NCI-H1694 treated with DMSO at 0.1 percent for 48 hours (cell line): ENCODE results near the gene FPGS.
"Not testable (repeated sequence)": the region's sequence is repeated elsewhere in the genome, so short reads cannot be mapped to it uniquely, and the experiment has no call there.

ENCODE experiments used
- DNase-seq: peaks from one replicate; lab custom pipeline; 2025; lab: John Stamatoyannopoulos, UW

The FPGS gene, protein sequence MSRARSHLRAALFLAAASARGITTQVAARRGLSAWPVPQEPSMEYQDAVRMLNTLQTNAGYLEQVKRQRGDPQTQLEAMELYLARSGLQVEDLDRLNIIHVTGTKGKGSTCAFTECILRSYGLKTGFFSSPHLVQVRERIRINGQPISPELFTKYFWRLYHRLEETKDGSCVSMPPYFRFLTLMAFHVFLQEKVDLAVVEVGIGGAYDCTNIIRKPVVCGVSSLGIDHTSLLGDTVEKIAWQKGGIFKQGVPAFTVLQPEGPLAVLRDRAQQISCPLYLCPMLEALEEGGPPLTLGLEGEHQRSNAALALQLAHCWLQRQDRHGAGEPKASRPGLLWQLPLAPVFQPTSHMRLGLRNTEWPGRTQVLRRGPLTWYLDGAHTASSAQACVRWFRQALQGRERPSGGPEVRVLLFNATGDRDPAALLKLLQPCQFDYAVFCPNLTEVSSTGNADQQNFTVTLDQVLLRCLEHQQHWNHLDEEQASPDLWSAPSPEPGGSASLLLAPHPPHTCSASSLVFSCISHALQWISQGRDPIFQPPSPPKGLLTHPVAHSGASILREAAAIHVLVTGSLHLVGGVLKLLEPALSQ

DNA sequence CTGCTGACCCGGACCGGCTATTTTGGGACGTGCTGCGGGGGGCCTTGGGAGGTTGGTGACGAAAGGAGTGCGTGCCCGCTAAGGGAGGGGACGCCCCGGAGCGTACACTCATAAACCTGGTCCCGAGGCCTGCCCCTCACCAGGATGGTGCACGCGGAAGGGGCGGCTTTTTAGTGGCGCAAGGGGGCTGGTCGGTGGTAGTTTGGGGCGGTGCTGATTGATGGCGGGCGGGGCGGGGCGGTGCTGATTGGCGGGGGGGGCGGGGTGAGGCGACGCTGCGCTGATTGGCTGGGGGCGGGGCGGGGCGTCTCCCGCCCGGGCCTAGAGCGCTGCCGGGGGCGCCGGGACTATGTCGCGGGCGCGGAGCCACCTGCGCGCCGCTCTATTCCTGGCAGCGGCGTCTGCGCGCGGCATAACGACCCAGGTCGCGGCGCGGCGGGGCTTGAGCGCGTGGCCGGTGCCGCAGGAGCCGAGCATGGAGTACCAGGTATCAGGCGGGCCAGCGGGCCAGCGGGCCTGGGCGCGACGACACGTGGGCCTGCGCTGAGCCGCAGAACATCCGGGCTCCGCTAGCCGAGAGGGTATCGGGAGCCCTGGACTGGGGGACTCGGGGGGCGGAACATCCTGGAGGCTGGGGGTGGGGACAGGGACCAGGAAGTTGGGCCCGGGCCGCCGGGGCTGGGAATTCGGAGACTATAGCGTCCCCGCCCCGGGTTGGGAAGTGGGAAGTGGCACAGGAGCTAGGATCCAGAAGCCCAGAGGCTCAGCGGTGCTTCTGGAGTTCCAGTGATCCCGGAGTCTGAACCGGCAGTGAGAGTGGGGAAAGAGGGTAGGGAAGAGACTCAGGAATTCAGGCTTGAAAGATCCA lies at the start of gene FPGS:
TSS of gene FPGS (plus strand) at position 307 of the 868 bp plus-strand sequence. CDS start at position 350, 43 bp downstream.
- DNase-seq, result peak; percentile 78

DNA sequence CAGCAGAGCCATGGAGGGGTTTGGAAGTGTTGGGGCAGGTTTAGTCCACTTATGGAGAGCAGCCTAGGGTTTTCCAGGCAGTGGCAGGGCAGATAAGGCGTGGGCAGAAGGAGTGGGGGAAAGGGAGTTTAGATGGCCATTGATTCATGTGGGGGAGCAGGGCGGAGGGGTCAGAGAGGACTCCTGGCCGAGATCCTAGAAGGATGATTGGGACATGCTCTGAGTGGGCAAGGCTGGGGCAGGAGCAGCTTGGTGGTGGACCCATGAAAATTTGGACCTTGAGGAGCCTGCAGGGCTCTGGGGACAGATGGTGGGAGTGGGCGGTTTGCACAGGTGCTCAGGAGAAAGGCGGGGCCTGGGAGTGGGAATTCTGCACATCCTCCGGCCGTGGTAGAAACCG lies 49.5 kb upstream of the FPGS start:
- DNase-seq, result no peak

DNA sequence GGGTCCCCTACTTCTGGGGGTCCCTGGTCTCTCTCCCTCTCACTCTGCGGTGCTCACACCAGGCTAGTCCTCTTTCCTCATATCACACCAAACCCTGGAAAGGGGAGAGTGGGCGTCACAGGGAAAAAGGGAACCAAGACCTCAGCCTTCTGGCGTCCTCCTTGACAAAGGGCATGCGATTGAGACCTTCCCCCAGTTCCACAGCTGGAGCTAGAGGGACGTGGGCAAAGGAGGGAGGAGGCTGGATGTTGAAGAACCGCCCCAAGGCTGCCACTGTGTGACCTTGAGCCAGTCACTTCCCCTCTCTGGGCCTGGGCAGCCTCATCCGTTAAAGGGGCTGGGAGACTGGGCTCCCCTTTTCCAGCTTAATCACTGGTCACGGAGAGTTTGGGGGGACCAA lies 49.1 kb upstream of the FPGS start:
- no peak for DNase-seq

DNA sequence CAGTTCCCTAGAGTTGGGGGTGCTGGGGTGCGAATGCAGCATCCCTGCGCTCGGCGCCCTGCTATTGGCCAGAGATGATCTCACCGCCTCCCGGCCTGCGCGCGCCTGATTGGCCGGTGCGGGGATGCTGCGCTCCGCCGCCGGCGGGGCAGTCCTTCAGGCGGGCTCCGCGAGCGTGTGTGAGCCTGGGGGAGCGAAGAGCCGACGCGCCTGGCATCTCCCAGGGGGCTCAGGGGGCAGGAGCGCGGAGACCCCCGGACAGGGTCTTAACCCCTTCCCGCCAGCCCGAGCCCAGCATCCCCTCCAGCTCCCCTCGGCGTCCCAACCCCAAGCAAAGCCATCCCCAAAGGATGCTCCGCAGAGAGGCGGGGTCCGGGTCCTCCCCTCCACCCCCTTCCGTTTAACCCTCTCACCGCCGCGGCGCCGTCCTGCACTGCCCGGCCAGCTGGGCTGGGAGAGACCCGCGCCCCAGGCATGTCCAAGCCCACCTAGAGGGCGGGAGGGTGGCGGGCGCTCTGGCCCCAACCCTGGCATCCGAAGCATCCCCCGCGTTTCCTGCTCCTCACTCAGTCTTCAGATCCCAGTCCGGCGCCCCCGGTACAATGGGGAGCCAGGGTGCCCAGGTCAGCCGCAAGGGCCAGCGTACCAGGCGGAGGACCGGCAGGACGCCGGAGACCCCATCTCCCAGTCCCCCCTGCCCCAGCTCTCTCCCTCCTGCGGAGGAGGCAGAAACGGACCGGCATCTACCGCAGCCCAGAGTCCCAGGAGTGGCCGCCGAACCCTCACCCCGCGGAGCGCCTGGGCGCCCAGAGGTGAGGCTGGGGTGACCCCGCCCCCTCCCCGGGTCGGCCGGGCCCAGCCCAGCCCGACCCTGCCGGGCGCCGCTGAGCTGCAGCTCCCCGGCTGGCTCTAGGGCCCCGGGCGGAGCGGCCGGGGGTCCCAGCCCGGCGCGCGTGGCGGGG lies 48.3 kb upstream of the FPGS start:
- DNase-seq, result peak; percentile 40

DNA sequence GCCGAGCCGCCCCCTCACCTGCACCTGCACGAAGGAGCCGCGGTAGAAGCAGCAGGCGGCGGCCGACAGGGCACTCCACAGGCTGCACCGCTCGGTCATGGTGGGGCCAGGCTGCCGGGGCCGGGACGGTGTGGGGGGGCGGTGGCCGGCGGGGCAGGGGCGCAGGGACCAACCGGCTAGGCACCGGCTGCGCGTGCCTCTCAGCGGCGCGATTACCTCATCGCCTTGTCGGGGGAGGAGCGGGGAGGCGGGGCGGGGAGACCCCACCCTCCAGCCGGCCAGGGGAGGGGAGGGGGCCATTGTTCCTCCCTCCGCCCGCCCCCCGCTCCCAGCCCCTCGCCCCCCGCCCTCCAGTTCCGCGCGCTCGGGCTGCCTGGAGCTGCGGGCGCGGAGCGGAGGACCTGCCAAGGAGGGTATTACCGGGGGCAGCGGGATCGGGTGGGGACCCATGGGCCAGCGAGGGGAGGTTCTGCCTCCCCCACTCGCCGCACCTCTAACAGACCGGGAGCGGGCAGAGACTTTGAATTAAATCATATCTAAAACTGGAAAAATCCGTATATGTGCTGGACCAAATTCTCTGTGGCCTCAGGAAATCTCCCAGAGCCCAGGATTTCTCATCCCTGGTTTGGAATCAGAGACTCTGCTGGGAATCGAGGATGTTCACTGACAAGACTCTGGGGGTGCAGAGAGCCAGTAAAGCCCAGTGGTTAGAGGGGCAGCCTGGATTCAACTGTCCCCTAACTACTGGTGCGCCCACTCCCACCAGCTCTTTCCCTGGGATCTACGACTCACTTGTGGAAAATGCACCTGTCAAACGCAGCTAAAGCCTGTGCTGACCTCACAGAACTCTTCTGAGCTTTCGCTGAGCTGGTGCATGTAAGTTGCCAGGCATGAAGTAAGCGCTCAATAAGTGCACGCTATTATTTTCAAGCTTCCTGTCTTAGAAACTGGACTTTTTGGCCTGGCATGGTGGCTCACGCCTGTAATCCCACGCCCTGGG lies 47.3 kb upstream of the FPGS start:
- peak; percentile 21 for DNase-seq

DNA sequence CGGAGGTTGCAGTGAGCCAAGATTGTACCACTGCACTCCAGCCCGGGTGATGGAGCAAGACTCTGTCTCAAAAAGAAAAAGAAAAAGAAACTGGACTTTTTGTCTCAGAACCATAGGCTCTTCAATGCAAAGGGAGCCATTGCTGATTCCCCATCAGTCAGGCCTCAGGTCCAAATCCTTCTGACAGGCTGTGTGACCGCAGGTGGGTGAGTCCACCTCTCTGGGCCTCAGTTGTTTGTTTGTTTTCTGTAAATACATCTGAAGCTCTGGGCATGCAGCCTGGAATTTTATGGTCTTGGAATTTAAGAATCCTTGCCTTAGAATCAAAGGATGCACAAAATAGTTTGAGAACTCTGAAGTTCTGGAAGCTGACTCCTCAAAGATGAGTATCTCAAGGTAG lies 46.4 kb upstream of the FPGS start:
- no peak for DNase-seq

DNA sequence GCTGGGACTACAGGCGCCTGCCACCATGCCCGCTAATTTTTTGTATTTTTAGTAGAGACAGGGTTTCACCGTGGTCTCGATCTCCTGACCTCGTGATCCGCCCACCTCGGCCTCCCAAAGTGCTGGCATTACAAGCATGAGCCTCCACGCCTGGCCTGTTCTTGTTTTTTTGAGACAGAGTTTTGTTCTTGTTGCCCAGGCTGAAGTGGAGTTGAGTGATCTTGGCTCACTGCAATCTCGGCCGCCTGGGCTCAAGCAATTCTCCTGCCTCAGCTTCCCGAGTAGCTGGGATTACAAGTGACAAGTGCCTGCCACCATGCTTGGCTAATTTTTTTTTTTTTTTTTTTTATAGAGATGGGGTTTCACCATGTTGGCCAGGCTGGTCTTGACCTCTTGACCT lies 45.9 kb upstream of the FPGS start:
- DNase-seq, result not testable (repeated sequence)

DNA sequence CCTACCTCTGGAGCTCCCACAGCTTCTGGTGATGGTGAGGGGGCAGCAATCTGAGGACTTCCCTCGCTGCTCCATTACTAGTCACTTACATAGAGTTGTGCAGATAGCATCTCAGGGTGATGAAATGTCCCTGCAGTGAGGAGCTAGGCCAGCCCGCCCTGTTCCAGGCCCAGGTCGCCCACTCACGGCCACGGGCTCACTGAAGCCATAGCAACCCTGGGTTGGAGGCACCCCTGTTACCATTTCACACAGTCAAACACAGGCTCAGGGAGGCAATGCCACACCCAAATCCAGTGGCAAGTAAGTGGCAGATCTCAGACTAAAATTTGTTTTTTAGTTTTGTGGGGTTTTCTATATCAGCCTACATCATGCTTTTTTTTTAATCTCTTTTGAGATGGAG lies 43.8 kb upstream of the FPGS start:
- no peak for DNase-seq

DNA sequence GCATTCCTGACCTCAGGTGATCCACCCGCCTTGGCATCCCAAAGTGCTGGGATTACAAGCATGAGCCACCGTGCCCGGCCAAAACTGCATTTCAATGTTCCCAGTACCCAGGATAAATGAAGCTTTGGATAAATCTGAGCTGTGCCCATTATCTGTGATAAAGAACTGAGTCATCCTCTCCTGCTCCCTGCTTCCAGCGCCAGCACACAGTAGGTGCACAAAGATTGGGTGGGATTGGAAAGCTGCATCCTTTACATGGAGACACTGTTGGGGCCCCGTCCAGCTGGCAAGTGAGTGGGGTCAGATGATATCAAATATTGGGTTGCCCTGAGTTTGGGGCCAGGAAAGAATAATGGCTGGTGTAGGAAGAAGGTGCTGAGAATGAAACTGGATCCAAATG lies 41.6 kb upstream of the FPGS start:
- no peak for DNase-seq

DNA sequence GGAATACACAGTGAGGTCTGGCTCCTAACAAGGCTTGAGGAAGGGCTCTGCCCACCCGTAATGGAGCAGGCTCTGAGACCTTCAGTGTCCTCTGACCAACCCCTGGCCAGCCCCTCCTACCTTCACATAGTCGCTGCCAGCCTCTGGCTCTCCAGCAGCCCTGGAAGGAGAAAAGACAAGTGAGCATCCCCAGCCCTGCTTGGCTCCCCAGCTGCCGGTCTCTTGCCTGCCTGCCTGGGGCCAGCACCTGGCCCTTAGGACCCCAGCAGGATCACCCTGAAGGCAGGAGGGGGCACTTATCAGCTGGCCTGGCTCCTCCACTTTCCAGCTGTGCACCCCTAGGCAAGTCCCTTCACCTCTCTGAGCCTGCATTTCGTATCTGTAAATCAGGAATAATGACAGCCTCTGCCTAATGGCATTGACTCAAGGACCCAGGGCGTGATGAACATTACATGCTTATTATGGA lies 41.2 kb upstream of the FPGS start:
- no peak for DNase-seq

DNA sequence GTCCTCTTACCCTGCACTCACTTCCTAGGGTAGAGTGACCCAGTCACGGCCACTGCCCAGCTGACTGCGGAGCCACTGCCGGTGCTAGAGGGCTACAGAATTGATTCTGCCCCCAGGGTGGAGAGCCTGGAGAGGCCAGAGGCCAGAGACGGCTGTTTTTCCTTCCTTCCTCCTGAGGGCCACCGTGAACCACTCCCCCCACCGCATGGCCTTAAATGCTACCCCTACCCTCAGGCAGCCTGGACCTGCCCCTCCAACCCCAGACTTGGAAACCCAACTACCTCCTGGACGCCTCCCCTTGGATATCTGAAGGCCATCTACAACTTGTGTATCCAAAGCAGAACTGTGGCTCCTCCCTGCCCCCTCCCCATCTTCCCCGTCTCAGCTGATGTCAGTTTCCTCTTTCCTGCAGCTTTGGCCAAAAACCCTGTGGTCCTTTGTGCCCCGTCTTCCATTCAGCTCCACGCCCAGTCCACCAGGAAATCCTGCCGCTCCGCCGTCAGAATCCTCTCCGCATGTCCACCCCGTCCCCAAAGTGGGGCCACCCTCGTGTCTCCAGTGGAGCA lies 40.5 kb upstream of the FPGS start:
- no peak for DNase-seq

DNA sequence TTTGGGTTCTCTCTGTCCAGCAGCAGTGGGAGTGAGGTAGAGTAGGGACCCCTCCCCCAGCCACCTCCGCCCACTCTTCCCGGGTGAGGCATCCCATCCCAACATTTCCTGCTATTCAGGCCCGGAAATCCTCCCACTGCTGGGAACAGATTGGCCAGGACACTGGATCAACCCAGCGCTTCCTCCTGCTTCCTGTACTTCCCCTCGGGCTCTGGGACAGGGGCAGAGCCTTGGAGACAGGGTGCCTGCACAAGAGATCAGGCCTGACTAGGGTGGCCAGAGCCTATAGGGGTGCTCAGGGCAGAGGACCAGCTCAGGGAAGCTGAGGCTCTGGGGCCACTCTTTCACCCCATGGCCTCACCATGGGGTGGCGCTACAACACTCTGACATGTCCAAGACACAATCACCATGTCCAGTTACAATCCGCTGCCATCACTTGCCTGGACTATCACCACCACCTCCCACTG lies 38.7 kb upstream of the FPGS start:
- no peak for DNase-seq

DNA sequence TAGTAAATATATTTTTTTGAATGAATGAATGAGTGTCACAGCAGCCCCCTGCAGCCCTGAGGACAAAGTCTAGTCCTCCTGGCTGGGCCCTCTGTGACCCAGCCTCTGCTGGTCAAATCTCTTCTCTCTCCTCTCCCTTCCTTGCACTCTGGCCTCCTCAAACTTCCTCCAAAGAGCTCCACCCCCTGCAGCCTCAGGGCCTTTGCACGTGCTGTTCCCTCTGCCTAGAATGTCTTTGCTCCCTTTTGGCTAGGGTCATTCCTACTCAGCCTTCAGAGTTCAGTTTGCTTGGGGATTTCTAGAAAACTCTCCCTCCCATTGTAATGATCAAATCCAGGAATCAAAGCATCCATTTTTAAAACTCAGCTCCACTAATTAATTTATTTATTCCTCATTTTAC lies 37.3 kb upstream of the FPGS start:
- DNase-seq, result no peak

DNA sequence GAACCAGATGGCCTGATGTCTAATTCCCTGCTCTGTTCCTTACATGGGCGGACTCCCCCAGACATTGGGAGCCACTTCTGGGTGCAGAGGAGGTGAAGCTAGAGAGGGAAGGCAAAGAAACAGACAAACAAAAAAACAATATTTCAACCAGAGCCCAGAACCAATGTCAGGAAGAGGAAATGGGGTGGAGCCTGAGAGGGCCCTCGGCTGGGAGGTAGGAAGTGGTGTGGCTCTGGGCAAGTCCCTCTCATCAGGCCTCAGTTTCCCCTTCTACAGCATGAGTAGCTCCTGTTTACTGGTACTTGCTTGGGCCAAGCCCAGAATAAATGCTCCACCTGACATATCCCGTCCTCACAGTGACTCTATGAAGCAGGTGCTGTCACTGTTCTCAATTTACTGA lies 35.3 kb upstream of the FPGS start:
- no peak for DNase-seq

DNA sequence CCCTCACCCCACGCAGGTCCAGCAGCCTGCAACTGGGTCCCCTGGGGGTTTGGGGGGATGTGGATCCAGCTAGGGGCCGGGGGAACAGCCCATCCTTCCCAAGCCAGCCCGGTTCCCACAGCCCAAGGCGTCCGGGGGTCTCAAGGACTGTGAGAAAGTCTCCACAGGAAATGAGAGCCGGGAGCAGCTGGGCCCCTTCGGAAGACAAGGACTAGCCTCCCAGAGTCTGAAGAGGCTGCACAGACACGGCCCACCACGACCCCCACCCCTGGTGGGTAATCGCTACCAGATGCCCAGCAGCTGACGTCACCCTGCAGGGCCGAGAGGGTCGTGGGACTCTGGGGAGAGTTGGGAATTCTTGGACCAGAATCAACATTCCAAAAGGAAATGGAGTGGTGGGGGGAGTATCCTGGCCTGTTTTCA lies 34.8 kb upstream of the FPGS start:
- no peak for DNase-seq

DNA sequence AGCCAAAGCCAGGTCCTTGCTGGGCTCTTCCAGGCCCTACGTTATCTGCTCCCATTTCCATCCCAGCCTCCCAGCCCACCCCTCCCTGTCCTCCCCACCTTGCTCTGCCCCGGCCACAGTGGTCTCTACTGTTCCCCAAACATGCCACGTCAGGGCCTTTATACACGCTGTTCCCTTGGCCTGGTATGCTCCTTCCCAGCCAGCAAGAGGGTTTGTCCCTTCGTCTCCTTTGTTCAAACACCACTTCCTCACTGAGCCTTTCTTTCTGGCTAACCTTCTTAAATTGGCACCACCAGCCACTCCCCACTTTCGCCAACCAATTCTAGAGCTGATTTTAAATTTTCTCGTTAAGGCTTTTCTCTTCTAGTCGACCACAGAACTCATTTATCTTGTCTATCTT lies 34.0 kb upstream of the FPGS start:
- no peak for DNase-seq

DNA sequence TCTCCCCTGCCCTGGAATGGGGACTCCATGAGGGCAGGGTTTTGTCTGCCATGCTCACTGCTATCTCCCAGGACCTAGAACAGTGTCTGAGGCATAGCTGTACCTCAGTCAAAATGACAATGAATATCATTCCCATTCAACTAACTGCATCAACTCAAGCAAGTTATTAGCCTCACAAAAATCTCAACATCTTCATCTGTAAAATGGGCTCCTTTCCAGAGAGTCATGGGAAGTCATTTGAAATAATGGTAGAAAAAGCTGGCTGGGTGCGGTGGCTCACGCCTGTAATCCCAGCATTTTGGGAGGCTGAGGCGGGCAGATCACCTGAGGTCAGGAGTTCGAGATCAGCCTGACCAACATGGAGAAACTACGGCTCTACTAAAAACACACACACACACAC lies 33.6 kb upstream of the FPGS start:
- DNase-seq, result no peak

DNA sequence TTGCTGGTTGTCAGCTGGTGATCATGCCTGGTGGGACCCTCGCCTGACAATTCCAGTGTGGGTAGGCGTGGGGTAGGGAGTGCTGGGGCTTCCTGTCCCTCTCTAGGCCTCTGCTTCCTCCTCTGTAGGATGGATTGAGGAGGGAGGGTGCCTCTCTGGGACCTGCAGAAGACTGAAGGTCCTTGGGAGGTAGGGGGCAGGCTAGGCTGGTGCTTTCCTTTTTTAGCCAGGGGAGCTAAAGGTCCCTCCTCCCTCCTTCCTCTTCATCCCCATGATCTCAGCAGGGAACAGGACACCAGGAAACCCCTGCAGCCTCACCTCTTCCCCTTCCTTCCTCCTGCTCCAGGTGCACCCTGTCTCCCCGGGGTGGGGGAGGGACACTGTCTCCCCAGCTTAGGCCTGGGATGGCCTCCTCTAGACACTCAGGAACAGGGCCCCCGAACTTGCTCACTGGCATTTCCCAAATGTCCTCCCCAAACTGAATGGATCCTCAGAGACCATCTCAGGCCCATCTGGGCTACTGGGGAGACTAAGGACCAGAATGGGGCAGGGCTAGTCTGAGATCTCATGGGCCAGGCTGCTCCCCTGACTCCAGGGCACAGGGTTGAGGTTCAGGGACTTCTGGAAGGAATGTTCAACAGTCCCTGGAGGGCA lies 32.6 kb upstream of the FPGS start:
- DNase-seq, result no peak

DNA sequence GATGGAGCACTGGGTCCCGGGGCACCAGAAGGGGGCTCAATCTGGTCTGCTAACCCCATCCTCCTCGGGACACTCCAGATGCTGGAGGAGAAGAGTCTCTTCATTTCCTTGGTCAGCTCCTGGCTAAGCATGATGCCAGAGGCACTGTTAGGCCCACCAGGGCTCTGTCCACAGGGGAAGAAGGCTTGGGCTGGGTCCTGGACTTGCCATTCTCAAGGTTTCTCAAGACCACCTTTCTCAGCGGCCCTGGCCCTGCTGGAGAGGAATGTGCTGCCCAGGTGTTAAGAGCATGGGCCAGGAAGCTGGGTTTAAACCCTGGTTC lies 32.1 kb upstream of the FPGS start:
- DNase-seq, result no peak
